ENCODE measurements around the gene GRIP2.

DNA sequence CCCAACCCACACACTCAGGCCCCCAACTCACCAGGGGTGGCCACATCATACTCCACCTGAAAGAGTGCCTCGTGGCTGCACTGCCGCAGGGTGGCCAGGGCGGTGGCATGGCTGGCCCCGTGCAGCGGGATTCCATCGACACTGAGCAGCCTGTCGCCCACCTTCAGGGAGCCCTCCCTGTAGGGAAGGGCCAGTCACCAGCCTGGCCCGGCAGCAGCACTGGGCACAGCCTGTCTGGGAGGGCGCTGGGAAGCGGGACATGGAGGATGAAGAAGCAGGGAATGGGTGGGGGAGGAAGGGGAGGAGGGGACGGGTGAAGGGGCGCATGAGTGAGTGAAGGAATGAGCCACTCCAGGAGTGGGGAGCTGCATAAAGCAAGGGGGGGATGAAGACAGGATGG, 18.5 kb downstream of the GRIP2 start:
- TF ChIP-seq, protein P1, sequence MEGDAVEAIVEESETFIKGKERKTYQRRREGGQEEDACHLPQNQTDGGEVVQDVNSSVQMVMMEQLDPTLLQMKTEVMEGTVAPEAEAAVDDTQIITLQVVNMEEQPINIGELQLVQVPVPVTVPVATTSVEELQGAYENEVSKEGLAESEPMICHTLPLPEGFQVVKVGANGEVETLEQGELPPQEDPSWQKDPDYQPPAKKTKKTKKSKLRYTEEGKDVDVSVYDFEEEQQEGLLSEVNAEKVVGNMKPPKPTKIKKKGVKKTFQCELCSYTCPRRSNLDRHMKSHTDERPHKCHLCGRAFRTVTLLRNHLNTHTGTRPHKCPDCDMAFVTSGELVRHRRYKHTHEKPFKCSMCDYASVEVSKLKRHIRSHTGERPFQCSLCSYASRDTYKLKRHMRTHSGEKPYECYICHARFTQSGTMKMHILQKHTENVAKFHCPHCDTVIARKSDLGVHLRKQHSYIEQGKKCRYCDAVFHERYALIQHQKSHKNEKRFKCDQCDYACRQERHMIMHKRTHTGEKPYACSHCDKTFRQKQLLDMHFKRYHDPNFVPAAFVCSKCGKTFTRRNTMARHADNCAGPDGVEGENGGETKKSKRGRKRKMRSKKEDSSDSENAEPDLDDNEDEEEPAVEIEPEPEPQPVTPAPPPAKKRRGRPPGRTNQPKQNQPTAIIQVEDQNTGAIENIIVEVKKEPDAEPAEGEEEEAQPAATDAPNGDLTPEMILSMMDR (conservative IDR thresholded peaks at IDR 0.05; ENCODE audit: low read length), result no peak
- no peak for TF ChIP-seq EZH2phosphoT487 (IDR thresholded peaks at IDR 0.05; ENCODE audit: borderline replicate concordance, low read depth, low read length)

Data from OCI-LY7 (cell line).